ENCODE results near the gene LILRA1. TPM values are rescaled to one million over a fixed set of nuclear protein-coding genes. Genes with fewer than 3 reads are reported as not detected.

LILRA1 gene
- total RNA-seq, 1 donor from 2014 or later: not detected

DNA sequence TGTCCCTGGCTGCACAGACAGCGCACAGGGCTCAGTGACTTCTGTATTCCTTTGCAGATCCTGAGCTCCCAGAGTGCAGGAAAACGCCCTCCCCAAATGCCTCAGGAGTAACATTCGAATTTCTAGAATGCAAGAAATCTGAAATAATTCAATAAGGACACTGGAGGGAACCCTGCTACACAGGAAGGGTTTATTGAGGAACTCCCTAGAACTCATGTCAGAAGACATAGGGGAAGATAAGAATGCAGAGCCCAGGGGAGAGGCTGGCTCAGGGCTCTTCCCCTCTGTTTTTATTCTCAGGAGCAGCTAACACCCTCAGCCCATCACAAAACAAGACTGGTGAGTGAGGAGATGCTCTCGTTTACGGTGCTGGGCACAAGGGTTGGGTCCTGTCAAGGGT, 6.8 kb downstream of the LILRA1 start:
- no peaks in the 10 kb centered on the region for H3K36me3 Mint-ChIP-seq (ENCODE audit: unreplicated experiment)
- H3K27me3 Mint-ChIP-seq (ENCODE audit: unreplicated experiment): no peaks in the 10 kb centered on the region
- H3K27ac Mint-ChIP-seq (ENCODE audit: unreplicated experiment): no peak overlapping the region
- no peak for DNase-seq (ENCODE audit: extremely low spot score, unreplicated experiment)
- H3K4me1 Mint-ChIP-seq (ENCODE audit: unreplicated experiment): no peaks in the 10 kb centered on the region
- TF ChIP-seq, protein P1, sequence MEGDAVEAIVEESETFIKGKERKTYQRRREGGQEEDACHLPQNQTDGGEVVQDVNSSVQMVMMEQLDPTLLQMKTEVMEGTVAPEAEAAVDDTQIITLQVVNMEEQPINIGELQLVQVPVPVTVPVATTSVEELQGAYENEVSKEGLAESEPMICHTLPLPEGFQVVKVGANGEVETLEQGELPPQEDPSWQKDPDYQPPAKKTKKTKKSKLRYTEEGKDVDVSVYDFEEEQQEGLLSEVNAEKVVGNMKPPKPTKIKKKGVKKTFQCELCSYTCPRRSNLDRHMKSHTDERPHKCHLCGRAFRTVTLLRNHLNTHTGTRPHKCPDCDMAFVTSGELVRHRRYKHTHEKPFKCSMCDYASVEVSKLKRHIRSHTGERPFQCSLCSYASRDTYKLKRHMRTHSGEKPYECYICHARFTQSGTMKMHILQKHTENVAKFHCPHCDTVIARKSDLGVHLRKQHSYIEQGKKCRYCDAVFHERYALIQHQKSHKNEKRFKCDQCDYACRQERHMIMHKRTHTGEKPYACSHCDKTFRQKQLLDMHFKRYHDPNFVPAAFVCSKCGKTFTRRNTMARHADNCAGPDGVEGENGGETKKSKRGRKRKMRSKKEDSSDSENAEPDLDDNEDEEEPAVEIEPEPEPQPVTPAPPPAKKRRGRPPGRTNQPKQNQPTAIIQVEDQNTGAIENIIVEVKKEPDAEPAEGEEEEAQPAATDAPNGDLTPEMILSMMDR (IDR thresholded peaks at IDR 0.05): no peak
- H3K4me3 Mint-ChIP-seq (ENCODE audit: unreplicated experiment): no peak overlapping the region
- peaks cover 46% of the 10 kb centered on the region for H3K9me3 Mint-ChIP-seq (ENCODE audit: unreplicated experiment)

DNA sequence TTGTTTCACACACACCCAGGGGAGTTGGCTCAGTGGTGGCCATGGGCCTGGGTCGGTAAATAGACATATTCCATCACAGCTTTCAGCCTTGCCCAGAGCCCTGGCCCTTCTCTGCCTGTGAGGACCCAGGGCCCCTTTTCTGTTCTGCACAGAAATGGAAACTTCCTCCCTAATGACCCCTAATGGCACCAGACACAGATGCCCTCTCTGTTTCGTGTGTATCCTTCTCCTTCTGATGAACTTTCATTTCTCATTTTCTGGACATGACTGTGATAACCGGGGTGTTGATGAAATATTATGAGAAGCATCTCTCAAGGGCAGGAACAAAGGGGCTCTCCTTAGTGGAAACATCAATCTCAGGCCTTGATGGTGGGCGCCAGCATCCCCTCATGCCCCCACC, 12.8 kb downstream of the LILRA1 start:
- H3K9me3 Mint-ChIP-seq (ENCODE audit: unreplicated experiment): peaks cover 48% of the 10 kb centered on the region
- DNase-seq (ENCODE audit: extremely low spot score, unreplicated experiment): peak; percentile 51
- no peak overlapping the region for H3K27ac Mint-ChIP-seq (ENCODE audit: unreplicated experiment)
- H3K36me3 Mint-ChIP-seq (ENCODE audit: unreplicated experiment): no peaks in the 10 kb centered on the region
- TF ChIP-seq, protein P1 (IDR thresholded peaks at IDR 0.05): no peak
- H3K27me3 Mint-ChIP-seq (ENCODE audit: unreplicated experiment): no peaks in the 10 kb centered on the region
- no peaks in the 10 kb centered on the region for H3K4me1 Mint-ChIP-seq (ENCODE audit: unreplicated experiment)
- no peak overlapping the region for H3K4me3 Mint-ChIP-seq (ENCODE audit: unreplicated experiment)

DNA sequence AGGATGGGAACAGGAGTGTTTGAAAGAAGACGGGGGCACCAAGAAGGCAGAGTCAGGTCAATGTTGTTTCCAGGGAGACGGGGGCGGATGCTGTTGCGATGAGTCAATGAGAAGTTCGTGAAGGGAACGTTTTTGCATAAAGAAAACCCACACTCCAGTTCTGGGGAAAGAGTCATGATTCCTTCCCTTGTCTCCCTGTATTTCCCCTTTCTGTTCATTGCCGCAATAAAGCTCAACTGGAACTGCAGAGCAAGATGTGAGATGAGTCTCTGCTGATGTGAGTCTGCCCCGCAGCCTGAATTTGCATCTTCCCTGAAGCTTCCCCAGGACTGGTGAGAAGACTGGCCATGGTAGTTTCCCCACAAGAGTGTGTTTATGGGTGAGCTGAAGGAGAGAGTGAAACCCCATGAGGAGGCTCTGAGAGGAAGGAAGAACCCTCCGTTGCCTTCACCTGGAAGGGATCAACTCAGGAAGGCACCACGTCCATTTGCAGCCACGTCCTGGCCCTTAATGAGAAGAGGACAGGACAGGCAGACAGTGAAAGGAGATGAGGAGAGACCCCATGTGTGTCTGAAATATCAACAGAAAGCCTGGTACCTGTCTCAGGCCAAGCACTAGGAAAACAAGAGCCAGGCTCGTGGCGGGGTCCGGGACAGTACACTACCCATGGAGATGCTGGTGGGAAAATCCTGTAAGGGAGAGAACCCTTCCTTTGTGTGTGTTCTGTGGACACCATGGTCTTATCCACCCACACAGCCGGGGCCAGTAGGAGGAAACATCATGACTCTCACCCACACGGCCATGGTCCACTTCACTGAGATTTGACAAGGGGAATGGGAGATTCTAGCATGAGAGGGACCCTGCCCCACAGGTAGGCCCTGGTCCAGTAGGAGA, 13.7 kb downstream of the LILRA1 start:
- Mint-ChIP-seq H3K4me1 (ENCODE audit: unreplicated experiment) (no peaks in the 10 kb centered on the region), H3K9me3 (ENCODE audit: unreplicated experiment) (peaks cover 49% of the 10 kb centered on the region), H3K27ac (ENCODE audit: unreplicated experiment) (no peak overlapping the region), H3K4me3 (ENCODE audit: unreplicated experiment) (no peak overlapping the region), H3K27me3 (ENCODE audit: unreplicated experiment) (no peaks in the 10 kb centered on the region), H3K36me3 (ENCODE audit: unreplicated experiment) (no peaks in the 10 kb centered on the region)
- peak; percentile 71 for DNase-seq (ENCODE audit: extremely low spot score, unreplicated experiment)
- TF ChIP-seq, protein P1 (IDR thresholded peaks at IDR 0.05): no peak

DNA sequence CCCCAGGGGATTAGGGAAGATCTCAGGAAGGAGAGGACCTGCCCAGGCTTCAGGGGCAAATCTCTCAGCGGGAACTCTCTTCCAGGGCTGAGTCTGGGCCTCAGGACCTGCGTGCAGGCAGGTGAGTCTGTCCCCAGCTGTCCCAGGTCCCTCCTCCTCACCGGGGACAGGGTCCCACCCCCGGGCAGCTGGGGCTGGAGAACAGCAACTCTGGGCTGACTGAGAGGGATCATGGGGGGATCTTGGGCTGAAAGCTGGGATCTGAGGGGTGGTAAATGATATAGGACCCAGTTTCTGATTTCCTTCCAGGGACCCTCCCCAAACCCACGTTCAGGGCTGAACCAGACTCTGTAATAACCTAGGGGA, 14.3 kb downstream of the LILRA1 start:
- H3K4me3 Mint-ChIP-seq (ENCODE audit: unreplicated experiment): no peak overlapping the region
- TF ChIP-seq, protein P1 (IDR thresholded peaks at IDR 0.05): no peak
- no peaks in the 10 kb centered on the region for H3K4me1 Mint-ChIP-seq (ENCODE audit: unreplicated experiment)
- H3K36me3 Mint-ChIP-seq (ENCODE audit: unreplicated experiment): no peaks in the 10 kb centered on the region
- H3K27me3 Mint-ChIP-seq (ENCODE audit: unreplicated experiment): no peaks in the 10 kb centered on the region
- H3K27ac Mint-ChIP-seq (ENCODE audit: unreplicated experiment): no peak overlapping the region
- H3K9me3 Mint-ChIP-seq (ENCODE audit: unreplicated experiment): peaks cover 46% of the 10 kb centered on the region
- DNase-seq (ENCODE audit: extremely low spot score, unreplicated experiment): peak; percentile 62

DNA sequence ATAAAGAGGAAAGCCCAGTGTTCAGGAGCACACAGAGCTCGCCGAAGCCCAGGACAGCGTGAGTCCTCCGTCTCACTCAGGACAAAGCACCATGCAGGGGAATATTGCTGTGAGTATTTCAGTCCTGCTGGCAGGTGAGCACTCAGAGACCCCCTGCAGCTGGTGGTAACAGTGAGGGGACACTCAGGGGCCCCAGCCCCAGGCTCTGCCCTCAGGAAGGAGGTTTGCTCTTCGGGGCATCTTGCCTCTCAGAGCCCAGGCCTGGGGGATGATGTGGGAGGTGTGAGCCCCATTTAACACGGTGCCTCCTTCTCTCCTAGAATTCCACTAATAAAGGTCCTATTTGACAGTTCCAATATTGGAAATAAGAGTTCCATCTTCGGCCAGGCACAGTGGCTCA, 14.8 kb downstream of the LILRA1 start:
- Mint-ChIP-seq H3K27ac (ENCODE audit: unreplicated experiment) (no peak overlapping the region), H3K36me3 (ENCODE audit: unreplicated experiment) (no peaks in the 10 kb centered on the region), H3K4me1 (ENCODE audit: unreplicated experiment) (no peaks in the 10 kb centered on the region), H3K9me3 (ENCODE audit: unreplicated experiment) (peaks cover 43% of the 10 kb centered on the region), H3K4me3 (ENCODE audit: unreplicated experiment) (no peak overlapping the region), H3K27me3 (ENCODE audit: unreplicated experiment) (no peaks in the 10 kb centered on the region)
- TF ChIP-seq, protein P1 (IDR thresholded peaks at IDR 0.05): no peak
- peak; percentile 76 for DNase-seq (ENCODE audit: extremely low spot score, unreplicated experiment)

All from osteocyte (in vitro differentiated cells).